ENCODE measurements around the gene TBX10. TPM values are rescaled to one million over a fixed set of nuclear protein-coding genes. Genes with fewer than 3 reads are reported as not detected.
"Not testable (repeated sequence)": the region's sequence is repeated elsewhere in the genome, so short reads cannot be mapped to it uniquely, and the experiment has no call there.

Gene TBX10
- total and polyA plus RNA-seq, 4 donors, result not detected

DNA sequence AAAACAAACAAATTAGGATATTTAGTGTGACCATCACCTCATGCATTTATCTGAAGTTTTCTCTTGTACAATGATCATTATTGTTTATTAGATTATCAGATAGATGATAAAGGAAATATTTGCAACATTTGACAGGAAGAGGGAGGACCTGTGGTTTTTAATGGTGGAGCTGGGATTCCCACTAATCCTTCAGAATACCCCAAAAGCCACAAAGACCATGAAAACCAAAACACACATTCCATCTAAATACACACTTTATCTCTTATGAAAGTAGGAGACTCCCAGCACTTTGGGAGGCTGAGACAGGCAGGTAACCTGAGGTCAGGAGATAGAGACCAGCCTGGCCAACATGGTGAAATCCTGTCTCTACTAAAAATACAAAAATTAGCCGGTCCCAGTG lies 40.4 kb downstream of the TBX10 start:
- no peak for ATAC-seq (ENCODE audit: insufficient read depth, low FRiP score)
- H3K27me3 ChIP-seq (ENCODE audit: control insufficient read depth in 3 of 3, insufficient read depth in 3 of 3, low read length in 2 of 3), result no peaks in the 10 kb centered on the region
- no peak overlapping the region for H3K9ac ChIP-seq (ENCODE audit: insufficient read depth in 1 of 2, low read length in 2 of 2)
- H3K36me3 ChIP-seq (ENCODE audit: control insufficient read depth in 4 of 4, insufficient read depth in 4 of 4, low read length in 4 of 4), result no peaks in the 10 kb centered on the region
- no peak overlapping the region for H3K4me3 ChIP-seq
- H3K9me3 ChIP-seq (ENCODE audit: control insufficient read depth in 4 of 4, insufficient read depth in 3 of 4, low read length in 3 of 4), result no peaks in the 10 kb centered on the region
- no peaks in the 10 kb centered on the region for H3K4me1 ChIP-seq (ENCODE audit: control insufficient read depth in 5 of 5, insufficient read depth in 5 of 5, low read length in 5 of 5)
- WGBS, 2 donors, result 73 to 79% methylated on average over 1 of the region's 1 CpG
- no peak for DNase-seq
- TF ChIP-seq, protein P1, sequence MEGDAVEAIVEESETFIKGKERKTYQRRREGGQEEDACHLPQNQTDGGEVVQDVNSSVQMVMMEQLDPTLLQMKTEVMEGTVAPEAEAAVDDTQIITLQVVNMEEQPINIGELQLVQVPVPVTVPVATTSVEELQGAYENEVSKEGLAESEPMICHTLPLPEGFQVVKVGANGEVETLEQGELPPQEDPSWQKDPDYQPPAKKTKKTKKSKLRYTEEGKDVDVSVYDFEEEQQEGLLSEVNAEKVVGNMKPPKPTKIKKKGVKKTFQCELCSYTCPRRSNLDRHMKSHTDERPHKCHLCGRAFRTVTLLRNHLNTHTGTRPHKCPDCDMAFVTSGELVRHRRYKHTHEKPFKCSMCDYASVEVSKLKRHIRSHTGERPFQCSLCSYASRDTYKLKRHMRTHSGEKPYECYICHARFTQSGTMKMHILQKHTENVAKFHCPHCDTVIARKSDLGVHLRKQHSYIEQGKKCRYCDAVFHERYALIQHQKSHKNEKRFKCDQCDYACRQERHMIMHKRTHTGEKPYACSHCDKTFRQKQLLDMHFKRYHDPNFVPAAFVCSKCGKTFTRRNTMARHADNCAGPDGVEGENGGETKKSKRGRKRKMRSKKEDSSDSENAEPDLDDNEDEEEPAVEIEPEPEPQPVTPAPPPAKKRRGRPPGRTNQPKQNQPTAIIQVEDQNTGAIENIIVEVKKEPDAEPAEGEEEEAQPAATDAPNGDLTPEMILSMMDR (IDR thresholded peaks at IDR 0.05; ENCODE audit: control extremely low read depth, extremely low read depth), result no peak
- H3K27ac ChIP-seq (ENCODE audit: low read depth in 1 of 2, low read length in 1 of 2), result no peak overlapping the region

DNA sequence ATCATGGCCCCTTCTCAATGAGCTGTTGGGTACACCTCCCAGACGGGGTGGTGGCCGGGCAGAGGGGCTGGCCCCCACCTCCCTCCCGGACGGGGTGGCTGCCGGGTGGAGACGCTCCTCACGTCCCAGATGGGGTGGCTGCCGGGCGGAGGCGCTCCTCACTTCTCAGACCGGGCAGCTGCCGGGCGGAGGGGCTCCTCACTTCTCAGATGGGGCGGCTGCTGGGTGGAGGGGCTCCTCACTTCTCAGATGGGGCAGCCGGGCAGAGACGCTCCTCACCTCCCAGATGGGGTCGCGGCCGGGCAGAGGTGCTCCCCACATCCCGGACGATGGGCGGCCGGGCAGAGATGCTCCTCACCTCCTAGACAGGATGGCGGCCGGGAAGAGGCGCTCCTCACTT lies 41.6 kb downstream of the TBX10 start:
- not testable (repeated sequence) for H3K9me3 ChIP-seq (ENCODE audit: control insufficient read depth in 4 of 4, insufficient read depth in 3 of 4, low read length in 3 of 4); DNase-seq
- WGBS, 2 donors, result 95% methylated on average over 25 to 26 of the region's 26 CpGs

DNA sequence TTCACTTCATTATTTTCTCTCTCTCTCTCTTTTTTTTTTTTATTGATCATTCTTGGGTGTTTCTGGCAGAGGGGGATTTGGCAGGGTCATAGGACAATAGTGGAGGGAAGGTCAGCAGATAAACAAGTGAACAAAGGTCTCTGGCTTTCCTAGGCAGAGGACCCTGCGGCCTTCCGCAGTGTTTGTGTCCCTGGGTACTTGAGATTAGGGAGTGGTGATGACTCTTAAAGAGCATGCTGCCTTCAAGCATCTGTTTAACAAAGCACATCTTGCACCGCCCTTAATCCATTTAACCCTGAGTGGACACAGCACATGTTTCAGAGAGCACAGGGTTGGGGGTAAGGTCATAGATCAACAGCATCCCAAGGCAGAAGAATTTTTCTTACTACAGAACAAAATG lies 42.1 kb downstream of the TBX10 start:
- not testable (repeated sequence) for H3K27me3 ChIP-seq (ENCODE audit: control insufficient read depth in 3 of 3, insufficient read depth in 3 of 3, low read length in 2 of 3); H3K9ac ChIP-seq (ENCODE audit: insufficient read depth in 1 of 2, low read length in 2 of 2); H3K9me3 ChIP-seq (ENCODE audit: control insufficient read depth in 4 of 4, insufficient read depth in 3 of 4, low read length in 3 of 4); H3K4me1 ChIP-seq (ENCODE audit: control insufficient read depth in 5 of 5, insufficient read depth in 5 of 5, low read length in 5 of 5); H3K4me3 ChIP-seq; H3K27ac ChIP-seq (ENCODE audit: low read depth in 1 of 2, low read length in 1 of 2); ATAC-seq (ENCODE audit: insufficient read depth, low FRiP score); DNase-seq; H3K36me3 ChIP-seq (ENCODE audit: control insufficient read depth in 4 of 4, insufficient read depth in 4 of 4, low read length in 4 of 4)
- WGBS, 2 donors, result no CpG with 5 or more reads among the region's 3 CpGs

More for the DNA sequence above, 41.6 kb downstream of the TBX10 start:
- not testable (repeated sequence) for H3K4me3 ChIP-seq; H3K4me1 ChIP-seq (ENCODE audit: control insufficient read depth in 5 of 5, insufficient read depth in 5 of 5, low read length in 5 of 5); H3K27me3 ChIP-seq (ENCODE audit: control insufficient read depth in 3 of 3, insufficient read depth in 3 of 3, low read length in 2 of 3); H3K36me3 ChIP-seq (ENCODE audit: control insufficient read depth in 4 of 4, insufficient read depth in 4 of 4, low read length in 4 of 4); H3K9ac ChIP-seq (ENCODE audit: insufficient read depth in 1 of 2, low read length in 2 of 2); H3K27ac ChIP-seq (ENCODE audit: low read depth in 1 of 2, low read length in 1 of 2); ATAC-seq (ENCODE audit: insufficient read depth, low FRiP score)

DNA sequence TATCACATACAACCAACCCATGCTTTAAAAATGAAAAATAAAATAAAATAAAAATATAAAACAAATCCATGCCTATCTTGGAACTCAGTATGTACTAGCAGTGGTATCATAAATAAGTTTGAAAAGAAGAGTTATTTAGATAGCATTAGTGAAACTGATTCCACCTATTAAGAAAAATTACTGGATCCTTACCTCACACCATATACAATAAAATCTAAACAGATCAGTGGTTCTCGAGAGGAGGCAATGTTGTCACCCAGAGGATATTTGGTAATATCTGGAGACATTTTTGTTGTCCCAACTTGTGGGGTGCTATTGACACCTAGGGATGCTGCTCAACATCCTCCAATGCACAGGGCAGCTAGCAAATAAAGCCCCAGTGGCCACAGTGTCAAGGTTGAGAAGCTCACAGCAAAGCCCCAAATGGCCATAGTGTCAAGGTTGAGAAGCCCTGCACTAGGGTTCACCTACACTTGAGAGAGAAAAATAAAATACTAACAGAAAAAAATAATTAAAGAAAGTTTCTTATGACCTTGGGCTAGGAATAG lies 42.7 kb downstream of the TBX10 start:
- Histone ChIP-seq H3K27ac (ENCODE audit: low read depth in 1 of 2, low read length in 1 of 2) (no peak overlapping the region), H3K4me1 (ENCODE audit: control insufficient read depth in 5 of 5, insufficient read depth in 5 of 5, low read length in 5 of 5) (no peaks in the 10 kb centered on the region), H3K9ac (ENCODE audit: insufficient read depth in 1 of 2, low read length in 2 of 2) (no peak overlapping the region), H3K27me3 (ENCODE audit: control insufficient read depth in 3 of 3, insufficient read depth in 3 of 3, low read length in 2 of 3) (no peaks in the 10 kb centered on the region), H3K4me3 (no peak overlapping the region), H3K9me3 (ENCODE audit: control insufficient read depth in 4 of 4, insufficient read depth in 3 of 4, low read length in 3 of 4) (no peaks in the 10 kb centered on the region), H3K36me3 (ENCODE audit: control insufficient read depth in 4 of 4, insufficient read depth in 4 of 4, low read length in 4 of 4) (no peaks in the 10 kb centered on the region)
- TF ChIP-seq, protein P1 (IDR thresholded peaks at IDR 0.05; ENCODE audit: control extremely low read depth, extremely low read depth), result no peak
- WGBS, 2 donors, result 47 to 82% methylated on average over 1 of the region's 1 CpG
- no peak for DNase-seq
- ATAC-seq (ENCODE audit: insufficient read depth, low FRiP score), result no peak

All from lung (tissue), 12 donors.